Endothelial cell of umbilical vein (primary cell): ENCODE data around the gene SPRY4. TPM values are rescaled to one million over a fixed set of nuclear protein-coding genes. Genes with fewer than 3 reads are reported as not detected.

ENCODE experiments used
- BruUV-seq: library from RNA; stranded (reverse); fragments of 400-500 nt; replicated peaks from 2 replicates; lab custom pipeline; 2021; lab: Mats Ljungman, UMichigan
- CTCF ChIA-PET: fragments of 300-600, 350-600 bp; sonication (Branson Sonifier 250); formaldehyde crosslinking; loops from one replicate; lab custom pipeline; 2021; ENCODE audit warnings: antibody characterized with exemption, inconsistent platforms; lab: Charles Lee
- POLR2A ChIA-PET: fragments of 300-600, 350-600 bp; sonication (Branson Sonifier 250); formaldehyde crosslinking; loops from one replicate; lab custom pipeline; 2021; ENCODE audit warnings: antibody characterized with exemption, inconsistent platforms; lab: Charles Lee
- DNase-seq: peaks from one replicate; pipeline ENCODE4 v3.0.0-alpha.2; 2011; ENCODE audit warnings: low read depth, low spot score
- FAIRE-seq: peaks from 2 replicates; lab custom pipeline; 2011; peaks lifted over from hg19 to GRCh38; lab: Jason Lieb, UNC
- H2AFZ ChIP-seq: 2 replicates; pipeline ENCODE4 v1.6.0; 2012; ENCODE audit warnings: low read depth, low read length, control low read depth, inconsistent platforms
- H3K27ac ChIP-seq: 2 replicates; pipeline ENCODE4 v1.5.1; 2011; ENCODE audit warnings: low read depth, mild to moderate bottlenecking, control low read depth, low read length, moderate library complexity; ENCODE audit not compliant: insufficient read depth
- H3K27me3 ChIP-seq, 2 experiments: 2 replicates each; pipeline versions ENCODE4 v1.6.0 to v1.6.1; 2011; ENCODE audit warnings: low read length in 2 of 2, mixed read lengths in 1 of 2; ENCODE audit not compliant: control insufficient read depth in 2 of 2, insufficient read depth in 2 of 2
- H3K36me3 ChIP-seq, 2 experiments: 2 replicates in 1 of 2; 3 replicates in 1 of 2; pipeline ENCODE4 v1.5.1; 2011; ENCODE audit warnings: low read length in 2 of 2, mild to moderate bottlenecking in 1 of 2, moderate library complexity in 1 of 2; ENCODE audit not compliant: control insufficient read depth in 2 of 2, insufficient read depth in 2 of 2; ENCODE audit errors: extremely low read depth in 1 of 2
- H3K4me1 ChIP-seq: 3 replicates; pipeline ENCODE4 v1.5.1; 2011; ENCODE audit warnings: mild to moderate bottlenecking, low read length; ENCODE audit not compliant: control insufficient read depth, insufficient read depth; ENCODE audit errors: extremely low read depth
- H3K4me2 ChIP-seq: 2 replicates; pipeline ENCODE4 v1.6.1; 2011; ENCODE audit warnings: low read length, control low read depth, mixed read lengths; ENCODE audit not compliant: insufficient read depth
- H3K4me3 ChIP-seq, 3 experiments: fragments of 200-600 bp in 1 of 3; sonication (generic), shearing (Covaris generic) in 1 of 3; replicated peaks in 1 of 3; 2 replicates each; pipeline ENCODE4 v1.5.1; 2011 to 2016; ENCODE audit warnings: control low read depth in 3 of 3, low read length in 3 of 3, mild to moderate bottlenecking in 2 of 3, inconsistent platforms in 1 of 3, low read depth in 1 of 3, moderate library complexity in 1 of 3; ENCODE audit not compliant: insufficient read depth in 1 of 3
- H3K79me2 ChIP-seq: 2 replicates; pipeline ENCODE4 v1.6.0; 2012; ENCODE audit warnings: low read length, inconsistent platforms; ENCODE audit not compliant: control insufficient read depth, insufficient read depth
- H3K9ac ChIP-seq: replicated peaks from 2 replicates; pipeline ENCODE3; 2011; ENCODE audit warnings: low read length, control low read depth; ENCODE audit not compliant: insufficient read depth; ENCODE audit errors: extremely low read depth
- H3K9me1 ChIP-seq: replicated peaks from 3 replicates; pipeline ENCODE4 v1.6.0; 2011; ENCODE audit warnings: mild to moderate bottlenecking, low read length; ENCODE audit not compliant: control insufficient read depth, insufficient read depth; ENCODE audit errors: extremely low read depth
- H3K9me3 ChIP-seq: replicated peaks from 2 replicates; pipeline ENCODE4 v1.5.1; 2012; ENCODE audit warnings: low read length, inconsistent platforms; ENCODE audit not compliant: control insufficient read depth, insufficient read depth
- H4K20me1 ChIP-seq: replicated peaks from 2 replicates; pipeline ENCODE3; 2011; ENCODE audit warnings: mild to moderate bottlenecking, low read length; ENCODE audit not compliant: control insufficient read depth, insufficient read depth; ENCODE audit errors: extremely low read depth
- EZH2 ChIP-seq: IDR thresholded peaks from 2 replicates; pipeline ENCODE4 v1.6.1; 2012; ENCODE audit warnings: borderline replicate concordance, low read depth, mild to moderate bottlenecking, moderate library complexity, low read length, inconsistent platforms; ENCODE audit not compliant: severe bottlenecking
- FOS ChIP-seq: IDR thresholded peaks from 2 replicates; pipeline ENCODE4 v1.6.1; 2011; ENCODE audit warnings: mild to moderate bottlenecking, low read length, moderate library complexity, borderline replicate concordance; ENCODE audit not compliant: insufficient read depth
- GATA2 ChIP-seq: IDR thresholded peaks from 2 replicates; pipeline ENCODE4 v1.7.0; 2011; ENCODE audit warnings: low read depth, mild to moderate bottlenecking, moderate library complexity, mixed read lengths, low read length; ENCODE audit not compliant: insufficient read length, insufficient read depth
- JUN ChIP-seq: IDR thresholded peaks from 2 replicates; pipeline ENCODE4 v1.6.1; 2011; ENCODE audit warnings: borderline replicate concordance, low read depth; ENCODE audit not compliant: insufficient read length, insufficient read depth
- MYC ChIP-seq: IDR thresholded peaks from one replicate; pipeline ENCODE4 v1.6.1; 2011; ENCODE audit warnings: mild to moderate bottlenecking, low read depth, low read length
- POLR2A ChIP-seq: IDR thresholded peaks from 2 replicates; pipeline ENCODE4 v1.6.1; 2012; ENCODE audit warnings: low read depth, mild to moderate bottlenecking, control low read depth, low read length
- POLR2AphosphoS5 ChIP-seq: IDR thresholded peaks from 2 replicates; pipeline ENCODE4 v1.6.1; 2012; ENCODE audit warnings: low read depth, mild to moderate bottlenecking, control low read depth, low read length, moderate library complexity; ENCODE audit not compliant: insufficient read depth
- dilution Hi-C: fragments of 300-500 bp; cut with MboI; formaldehyde crosslinking; loops from one replicate; pipeline ENCODE4 v1.15.0; 2019; ENCODE audit warnings: low sequenced_read_pairs; ENCODE audit not compliant: extremely low pct_ligation_motif_present
- intact Hi-C: fragments of 100-400 bp; cut with micrococcal nuclease; formaldehyde crosslinking; loops from one replicate; pipeline ENCODE4 v1.10.0; 2022
- polyA plus RNA-seq, 4 experiments: library from polyadenylated mRNA; depleted of rRNA in 3 of 4; stranded (reverse) in 3 of 4; unstranded in 1 of 4; fragments of >200 nt; gene quantifications; 2 replicates each; pipeline versions ENCODE4 v1.2.1 to v1.2.3, GENCODE V29; 2011 to 2012; ENCODE audit warnings: missing spikeins in 1 of 4
- total RNA-seq: library from RNA; stranded (reverse); gene quantifications from 2 replicates; pipeline ENCODE4 v1.2.3, GENCODE V29; 2021
- TF ChIP-seq, protein P1 (sequence below): IDR thresholded peaks from 2 replicates; pipeline ENCODE4 v1.6.1; 2011; ENCODE audit not compliant: insufficient read depth, insufficient read length
- TF ChIP-seq, protein P2 (sequence below), 2 donors: IDR thresholded peaks; 1 replicate in 1 of 2; 2 replicates in 1 of 2; pipeline ENCODE4 v1.5.1; 2011; ENCODE audit warnings: low read length in 2 of 2, mild to moderate bottlenecking in 2 of 2, moderate library complexity in 2 of 2, control low read depth in 1 of 2, inconsistent platforms in 1 of 2, low read depth in 1 of 2; ENCODE audit not compliant: insufficient read depth in 1 of 2; ENCODE audit errors: extremely low read depth in 1 of 2

Gene SPRY4
- total and polyA plus RNA-seq, 2 donors (not counting 3 experiments of a cell fraction or from before 2014, with no cell fraction given), result 9.3 to 33.9 TPM

DNA sequence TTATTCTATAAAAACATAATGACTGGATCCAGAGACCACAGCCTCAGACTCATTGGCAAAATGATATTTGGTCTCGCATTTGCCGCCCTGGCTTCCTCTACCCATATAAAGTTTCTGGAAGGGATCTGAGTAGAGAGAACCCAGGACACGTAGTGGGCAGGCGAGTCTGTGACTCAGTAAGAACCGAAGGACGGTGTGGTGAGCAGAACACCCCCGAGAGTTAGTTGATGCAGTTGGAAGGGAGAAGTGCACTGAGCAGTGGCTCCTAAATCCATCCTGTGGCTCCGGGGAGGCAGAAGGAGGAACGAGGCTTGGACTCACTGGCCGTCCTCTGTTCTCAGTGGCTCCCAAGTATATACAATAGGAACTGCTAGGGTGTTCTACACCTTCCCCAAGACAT, 11.5 kb downstream of the SPRY4 start:
- intact Hi-C loops, result loop anchor here (10.0 kb wide), 1 partner anchor 382 kb away; no protein-coding TSS in a partner anchor
- Histone ChIP-seq H3K36me3 (peaks cover 4 to 10% of the 10 kb centered on the region in 2 experiments), H3K27ac (peak overlapping the region; percentile 66), H4K20me1 (no peaks in the 10 kb centered on the region), H3K27me3 (no peaks in the 10 kb centered on the region), H3K9ac (peak overlapping the region; percentile 22), H3K9me1 (no peaks in the 10 kb centered on the region), H2AFZ (no peak overlapping the region), H3K4me3 (no peak overlapping the region), H3K9me3 (no peaks in the 10 kb centered on the region), H3K4me1 (peaks cover 45% of the 10 kb centered on the region), H3K79me2 (peaks cover 84% of the 10 kb centered on the region), H3K4me2 (no peak overlapping the region)
- FAIRE-seq, result no peak
- CTCF ChIA-PET, result interaction anchor here (0.6 kb wide), 1 partner anchor 248 kb away, joined by 3 read pairs; no protein-coding TSS in a partner anchor
- POLR2A ChIA-PET, result interaction anchor here (0.6 to 1.2 kb wide), 2 partner anchors 15 to 43 kb away, joined by 5 read pairs; no protein-coding TSS in a partner anchor
- TSS peak; percentile 2 for BruUV-seq
- no peak for TF ChIP-seq POLR2AphosphoS5
- TF ChIP-seq GATA2, result no peak
- TF ChIP-seq, protein P1, sequence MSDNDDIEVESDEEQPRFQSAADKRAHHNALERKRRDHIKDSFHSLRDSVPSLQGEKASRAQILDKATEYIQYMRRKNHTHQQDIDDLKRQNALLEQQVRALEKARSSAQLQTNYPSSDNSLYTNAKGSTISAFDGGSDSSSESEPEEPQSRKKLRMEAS, result no peak
- TF ChIP-seq MYC, result no peak
- TF ChIP-seq JUN, result no peak
- TF ChIP-seq POLR2A, result no peak
- TF ChIP-seq, protein P2, sequence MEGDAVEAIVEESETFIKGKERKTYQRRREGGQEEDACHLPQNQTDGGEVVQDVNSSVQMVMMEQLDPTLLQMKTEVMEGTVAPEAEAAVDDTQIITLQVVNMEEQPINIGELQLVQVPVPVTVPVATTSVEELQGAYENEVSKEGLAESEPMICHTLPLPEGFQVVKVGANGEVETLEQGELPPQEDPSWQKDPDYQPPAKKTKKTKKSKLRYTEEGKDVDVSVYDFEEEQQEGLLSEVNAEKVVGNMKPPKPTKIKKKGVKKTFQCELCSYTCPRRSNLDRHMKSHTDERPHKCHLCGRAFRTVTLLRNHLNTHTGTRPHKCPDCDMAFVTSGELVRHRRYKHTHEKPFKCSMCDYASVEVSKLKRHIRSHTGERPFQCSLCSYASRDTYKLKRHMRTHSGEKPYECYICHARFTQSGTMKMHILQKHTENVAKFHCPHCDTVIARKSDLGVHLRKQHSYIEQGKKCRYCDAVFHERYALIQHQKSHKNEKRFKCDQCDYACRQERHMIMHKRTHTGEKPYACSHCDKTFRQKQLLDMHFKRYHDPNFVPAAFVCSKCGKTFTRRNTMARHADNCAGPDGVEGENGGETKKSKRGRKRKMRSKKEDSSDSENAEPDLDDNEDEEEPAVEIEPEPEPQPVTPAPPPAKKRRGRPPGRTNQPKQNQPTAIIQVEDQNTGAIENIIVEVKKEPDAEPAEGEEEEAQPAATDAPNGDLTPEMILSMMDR (IDR thresholded peaks at IDR 0.05; ENCODE audit: extremely low read depth in 1 of 2, insufficient read depth in 1 of 2, low read depth in 1 of 2, low read length in 2 of 2), result no peak
- TF ChIP-seq EZH2, result no peak
- no peak for TF ChIP-seq FOS
- no peak for DNase-seq
- dilution Hi-C loops, result no loop called here
